Neural cell (in vitro differentiated cells): ENCODE measurements around the gene PTPRT. TPM values are rescaled to one million over a fixed set of nuclear protein-coding genes. Genes with fewer than 3 reads are reported as not detected.

Experiments
- H2AFZ ChIP-seq: fragments of 200-600, 300-800 bp; sonication (generic), shearing (Covaris generic); 2 replicates; pipeline ENCODE4 v1.6.0; 2014; ENCODE audit warnings: low read depth, mild to moderate bottlenecking, antibody characterized with exemption, low read length, moderate library complexity
- H3F3A ChIP-seq: fragments of 200-600 bp; shearing (Covaris generic); 2 replicates; pipeline ENCODE4 v1.6.1; 2016; ENCODE audit warnings: mild to moderate bottlenecking, moderate library complexity, mixed read lengths, antibody characterized with exemption, low read length; ENCODE audit not compliant: insufficient read depth, poor library complexity, severe bottlenecking
- H3K27ac ChIP-seq: fragments of 200-600, 300-800 bp; sonication (generic), shearing (Covaris generic); 2 replicates; pipeline ENCODE4 v1.5.1; 2014; ENCODE audit warnings: mild to moderate bottlenecking, low read length, moderate library complexity
- H3K27me3 ChIP-seq: fragments of 300-800, 200-600 bp; sonication (generic), shearing (Covaris generic); 2 replicates; pipeline ENCODE4 v1.6.0; 2014; ENCODE audit warnings: mild to moderate bottlenecking, low read depth, low read length, moderate library complexity; ENCODE audit not compliant: insufficient read depth
- H3K36me3 ChIP-seq: fragments of 300-800, 200-600 bp; sonication (generic), shearing (Covaris generic); 2 replicates; pipeline ENCODE4 v1.5.1; 2014; ENCODE audit warnings: mild to moderate bottlenecking, antibody characterized with exemption, low read length, moderate library complexity; ENCODE audit not compliant: insufficient read depth
- H3K4me2 ChIP-seq: fragments of 300-800, 200-600 bp; sonication (generic), shearing (Covaris generic); 2 replicates; pipeline ENCODE4 v1.6.0; 2014; ENCODE audit warnings: mild to moderate bottlenecking, low read length
- H3K4me3 ChIP-seq: fragments of 300-800, 200-600 bp; sonication (generic), shearing (Covaris generic); 2 replicates; pipeline ENCODE4 v1.5.1; 2014; ENCODE audit warnings: mild to moderate bottlenecking, low read length, moderate library complexity
- H3K79me2 ChIP-seq: fragments of 200-600 bp; shearing (Covaris generic); replicated peaks from 2 replicates; pipeline ENCODE4 v1.6.0; 2014; ENCODE audit warnings: mild to moderate bottlenecking, low read length, moderate library complexity; ENCODE audit not compliant: insufficient read depth
- H3K9ac ChIP-seq: fragments of 300-800, 200-600 bp; sonication (generic), shearing (Covaris generic); 2 replicates; pipeline ENCODE4 v1.6.1; 2016; ENCODE audit warnings: mild to moderate bottlenecking, low read length, mixed read lengths
- H3K9me2 ChIP-seq: fragments of 200-600 bp; shearing (Covaris generic); 2 replicates; pipeline ENCODE4 v1.6.1; 2016; ENCODE audit warnings: mild to moderate bottlenecking, low read length, mixed read lengths; ENCODE audit not compliant: insufficient read depth
- H3K9me3 ChIP-seq: fragments of 200-600, 300-800 bp; sonication (generic), shearing (Covaris generic); 2 replicates; pipeline ENCODE4 v1.6.1; 2016; ENCODE audit warnings: mild to moderate bottlenecking, mixed run types, low read length, moderate library complexity, mixed read lengths
- H4K20me1 ChIP-seq: fragments of 200-600 bp; shearing (Covaris generic); 2 replicates; pipeline ENCODE4 v1.6.1; 2016; ENCODE audit warnings: mild to moderate bottlenecking, mixed run types; ENCODE audit not compliant: insufficient read depth
- EP300 ChIP-seq: fragments of 450-650 bp; conservative IDR thresholded peaks from 2 replicates; pipeline ENCODE4 v1.6.1; 2014; ENCODE audit warnings: antibody characterized with exemption, mild to moderate bottlenecking, moderate library complexity; ENCODE audit not compliant: poor library complexity, severe bottlenecking
- EZH2 ChIP-seq: fragments of 200-600, 300-800 bp; shearing (Covaris generic), sonication (generic); IDR thresholded peaks from 2 replicates; pipeline ENCODE4 v1.6.1; 2014; ENCODE audit warnings: antibody characterized with exemption, low read length, borderline replicate concordance, mild to moderate bottlenecking; ENCODE audit not compliant: insufficient read depth, poor library complexity, severe bottlenecking
- MXI1 ChIP-seq: fragments of 450-650 bp; conservative IDR thresholded peaks from 2 replicates; pipeline ENCODE4 v1.6.1; 2014; ENCODE audit warnings: antibody characterized with exemption, mild to moderate bottlenecking; ENCODE audit not compliant: poor library complexity, severe bottlenecking
- POLR2AphosphoS5 ChIP-seq: IDR thresholded peaks from 2 replicates; pipeline ENCODE4 v1.6.1; 2012
- RAD21 ChIP-seq: fragments of 450-650 bp; conservative IDR thresholded peaks from 2 replicates; pipeline ENCODE4 v1.6.1; 2014; ENCODE audit warnings: antibody characterized with exemption, mild to moderate bottlenecking, moderate library complexity
- SMC3 ChIP-seq: fragments of 450-650 bp; conservative IDR thresholded peaks from 2 replicates; pipeline ENCODE4 v1.6.1; 2014; ENCODE audit warnings: antibody characterized with exemption, mild to moderate bottlenecking, moderate library complexity; ENCODE audit not compliant: poor library complexity
- TAF1 ChIP-seq: IDR thresholded peaks from 2 replicates; pipeline ENCODE4 v1.6.1; 2012; ENCODE audit warnings: low read depth
- polyA plus RNA-seq: library from polyadenylated mRNA; depleted of rRNA; stranded (reverse); fragments of >200 nt; gene quantifications from 2 replicates; pipeline ENCODE4 v1.2.3, GENCODE V29; 2014
- TF ChIP-seq, protein P1 (sequence below): fragments of 450-650 bp; IDR thresholded peaks from 2 replicates; pipeline ENCODE4 v1.5.1; 2014; ENCODE audit warnings: antibody characterized with exemption, mild to moderate bottlenecking, moderate library complexity; ENCODE audit not compliant: poor library complexity, severe bottlenecking
- TF ChIP-seq, protein P2 (sequence below): IDR thresholded peaks from 2 replicates; pipeline ENCODE4 v1.6.1; 2012; ENCODE audit warnings: borderline replicate concordance

The PTPRT gene
- polyA plus RNA-seq, 1 donor from 2014 or later = 9.2 TPM

DNA sequence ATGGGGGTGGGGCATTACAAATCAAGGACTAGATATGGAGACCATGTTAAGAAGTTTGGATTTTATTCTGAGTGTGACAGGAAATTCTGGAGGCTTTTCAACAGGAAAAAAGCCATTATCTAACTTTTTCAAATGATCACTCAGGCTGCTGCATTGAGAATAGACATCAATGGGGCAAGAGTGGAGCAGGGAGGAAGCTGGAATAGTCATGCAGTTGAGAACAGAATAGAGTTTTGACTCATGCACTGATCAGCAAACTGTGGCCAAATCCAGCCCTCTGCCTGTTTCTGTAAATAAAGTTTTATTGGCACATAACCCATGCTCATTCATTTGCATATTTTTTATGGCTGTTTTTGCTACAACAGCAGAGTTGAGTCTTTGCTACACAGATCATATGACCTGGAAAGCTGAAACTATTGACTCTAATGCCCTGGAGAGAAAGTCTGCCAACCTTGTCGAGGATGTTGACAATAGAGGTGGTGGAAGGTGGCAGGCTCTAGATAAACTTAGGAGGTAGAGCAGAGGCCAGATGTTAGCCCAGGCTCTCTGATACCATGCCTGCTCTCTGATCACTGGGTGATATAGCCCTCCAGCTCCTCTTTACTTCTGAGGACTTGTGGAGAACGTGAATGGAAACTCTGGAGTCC, 441.8 kb downstream of the PTPRT start:
- no peak overlapping the region for H3K4me3 ChIP-seq
- no peaks in the 10 kb centered on the region for H3K9me2 ChIP-seq
- no peaks in the 10 kb centered on the region for H3K79me2 ChIP-seq
- H3K4me2 ChIP-seq = no peak overlapping the region
- H3K9me3 ChIP-seq = no peaks in the 10 kb centered on the region
- H3K27ac ChIP-seq = no peak overlapping the region
- H3K27me3 ChIP-seq = no peaks in the 10 kb centered on the region
- H3K36me3 ChIP-seq = no peaks in the 10 kb centered on the region
- no peaks in the 10 kb centered on the region for H4K20me1 ChIP-seq
- no peak overlapping the region for H3K9ac ChIP-seq
- no peak overlapping the region for H2AFZ ChIP-seq
- TF ChIP-seq EZH2 = no peak
- TF ChIP-seq, protein P1, sequence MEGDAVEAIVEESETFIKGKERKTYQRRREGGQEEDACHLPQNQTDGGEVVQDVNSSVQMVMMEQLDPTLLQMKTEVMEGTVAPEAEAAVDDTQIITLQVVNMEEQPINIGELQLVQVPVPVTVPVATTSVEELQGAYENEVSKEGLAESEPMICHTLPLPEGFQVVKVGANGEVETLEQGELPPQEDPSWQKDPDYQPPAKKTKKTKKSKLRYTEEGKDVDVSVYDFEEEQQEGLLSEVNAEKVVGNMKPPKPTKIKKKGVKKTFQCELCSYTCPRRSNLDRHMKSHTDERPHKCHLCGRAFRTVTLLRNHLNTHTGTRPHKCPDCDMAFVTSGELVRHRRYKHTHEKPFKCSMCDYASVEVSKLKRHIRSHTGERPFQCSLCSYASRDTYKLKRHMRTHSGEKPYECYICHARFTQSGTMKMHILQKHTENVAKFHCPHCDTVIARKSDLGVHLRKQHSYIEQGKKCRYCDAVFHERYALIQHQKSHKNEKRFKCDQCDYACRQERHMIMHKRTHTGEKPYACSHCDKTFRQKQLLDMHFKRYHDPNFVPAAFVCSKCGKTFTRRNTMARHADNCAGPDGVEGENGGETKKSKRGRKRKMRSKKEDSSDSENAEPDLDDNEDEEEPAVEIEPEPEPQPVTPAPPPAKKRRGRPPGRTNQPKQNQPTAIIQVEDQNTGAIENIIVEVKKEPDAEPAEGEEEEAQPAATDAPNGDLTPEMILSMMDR = no peak
- TF ChIP-seq TAF1 = no peak
- no peak for TF ChIP-seq MXI1
- H3F3A ChIP-seq = no peaks in the 10 kb centered on the region

DNA sequence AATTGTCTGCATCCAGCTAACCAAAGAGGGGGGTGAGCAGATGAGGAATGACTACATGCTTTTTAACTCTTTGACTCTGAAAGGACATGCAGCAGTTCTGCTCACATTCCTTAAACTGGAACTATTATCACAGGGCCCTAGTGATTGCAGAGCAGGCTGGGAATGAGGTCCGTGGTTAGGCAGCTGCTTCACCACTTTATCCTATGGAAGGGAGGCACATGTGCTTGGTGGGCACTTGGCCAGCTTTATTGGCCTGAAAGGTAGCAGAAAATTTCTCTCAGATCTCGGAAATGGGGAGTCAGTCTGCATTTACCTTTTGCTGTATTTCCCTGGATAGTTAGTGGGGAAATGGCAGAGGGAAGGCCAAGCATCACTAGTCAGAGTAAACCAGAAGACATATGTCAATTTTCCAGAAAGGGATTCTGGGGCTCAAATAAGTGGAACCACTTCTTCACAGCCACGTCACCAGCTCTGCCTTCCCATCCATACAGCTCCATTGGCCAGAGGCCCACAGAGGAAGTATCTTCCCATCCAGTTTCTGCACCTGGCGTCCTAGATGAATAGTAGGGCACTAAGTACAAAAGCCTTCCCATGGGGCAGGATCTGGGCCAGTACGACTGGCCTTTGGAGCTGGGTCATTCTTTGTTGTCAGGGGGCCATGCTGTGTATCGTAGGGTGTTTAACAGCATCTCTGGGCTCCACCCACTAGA, 444.8 kb downstream of the PTPRT start:
- Histone ChIP-seq H3K4me3 (no peak overlapping the region), H3K4me2 (no peak overlapping the region), H3K27ac (no peak overlapping the region), H3K9me2 (no peaks in the 10 kb centered on the region), H3K9me3 (no peaks in the 10 kb centered on the region), H4K20me1 (no peaks in the 10 kb centered on the region), H3K79me2 (no peaks in the 10 kb centered on the region), H3F3A (no peaks in the 10 kb centered on the region), H3K9ac (no peak overlapping the region), H3K27me3 (no peaks in the 10 kb centered on the region), H3K36me3 (no peaks in the 10 kb centered on the region), H2AFZ (no peak overlapping the region)
- TF ChIP-seq MXI1 (no peak), RAD21 (no peak), TAF1 (no peak), SMC3 (no peak), EZH2 (no peak), POLR2AphosphoS5 (no peak), EP300 (no peak)
- TF ChIP-seq, protein P1 = no peak
- TF ChIP-seq, protein P2, sequence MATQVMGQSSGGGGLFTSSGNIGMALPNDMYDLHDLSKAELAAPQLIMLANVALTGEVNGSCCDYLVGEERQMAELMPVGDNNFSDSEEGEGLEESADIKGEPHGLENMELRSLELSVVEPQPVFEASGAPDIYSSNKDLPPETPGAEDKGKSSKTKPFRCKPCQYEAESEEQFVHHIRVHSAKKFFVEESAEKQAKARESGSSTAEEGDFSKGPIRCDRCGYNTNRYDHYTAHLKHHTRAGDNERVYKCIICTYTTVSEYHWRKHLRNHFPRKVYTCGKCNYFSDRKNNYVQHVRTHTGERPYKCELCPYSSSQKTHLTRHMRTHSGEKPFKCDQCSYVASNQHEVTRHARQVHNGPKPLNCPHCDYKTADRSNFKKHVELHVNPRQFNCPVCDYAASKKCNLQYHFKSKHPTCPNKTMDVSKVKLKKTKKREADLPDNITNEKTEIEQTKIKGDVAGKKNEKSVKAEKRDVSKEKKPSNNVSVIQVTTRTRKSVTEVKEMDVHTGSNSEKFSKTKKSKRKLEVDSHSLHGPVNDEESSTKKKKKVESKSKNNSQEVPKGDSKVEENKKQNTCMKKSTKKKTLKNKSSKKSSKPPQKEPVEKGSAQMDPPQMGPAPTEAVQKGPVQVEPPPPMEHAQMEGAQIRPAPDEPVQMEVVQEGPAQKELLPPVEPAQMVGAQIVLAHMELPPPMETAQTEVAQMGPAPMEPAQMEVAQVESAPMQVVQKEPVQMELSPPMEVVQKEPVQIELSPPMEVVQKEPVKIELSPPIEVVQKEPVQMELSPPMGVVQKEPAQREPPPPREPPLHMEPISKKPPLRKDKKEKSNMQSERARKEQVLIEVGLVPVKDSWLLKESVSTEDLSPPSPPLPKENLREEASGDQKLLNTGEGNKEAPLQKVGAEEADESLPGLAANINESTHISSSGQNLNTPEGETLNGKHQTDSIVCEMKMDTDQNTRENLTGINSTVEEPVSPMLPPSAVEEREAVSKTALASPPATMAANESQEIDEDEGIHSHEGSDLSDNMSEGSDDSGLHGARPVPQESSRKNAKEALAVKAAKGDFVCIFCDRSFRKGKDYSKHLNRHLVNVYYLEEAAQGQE = no peak
